ENCODE measurements around the gene OR10T2.
"Not testable (repeated sequence)": the region's sequence is repeated elsewhere in the genome, so short reads cannot be mapped to it uniquely, and the experiment has no call there.

Gene OR10T2

GRCh38 chr1:158355773-158356285, 43.4 kb downstream of the OR10T2 start:
- no peak for DNase-seq

DNA sequence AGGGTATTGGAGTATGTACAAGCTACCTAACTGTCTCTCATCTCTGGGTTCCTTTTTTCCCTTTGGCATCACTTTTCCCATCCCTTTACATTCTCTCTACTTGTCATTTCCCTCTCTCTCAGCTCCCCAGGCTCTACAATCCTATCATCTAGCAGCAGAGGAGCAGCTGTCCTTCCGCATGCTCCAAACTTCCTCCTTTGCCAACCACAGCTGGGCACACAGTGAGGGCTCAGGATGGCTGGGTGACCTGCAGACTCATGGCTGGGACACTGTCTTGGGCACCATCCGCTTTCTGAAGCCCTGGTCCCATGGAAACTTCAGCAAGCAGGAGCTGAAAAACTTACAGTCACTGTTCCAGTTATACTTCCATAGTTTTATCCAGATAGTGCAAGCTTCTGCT, 45.0 kb downstream of the OR10T2 start:
- DNase-seq = no peak

- no peak for DNase-seq
These were observed 45.8 kb downstream of the OR10T2 start, which contains the start of gene CD1E for GRCh38 chr1:158353303-158354075. Gene CD1E (plus strand): TSS chr1:158353894. CDS start chr1:158353989, 95 bp downstream.

DNA sequence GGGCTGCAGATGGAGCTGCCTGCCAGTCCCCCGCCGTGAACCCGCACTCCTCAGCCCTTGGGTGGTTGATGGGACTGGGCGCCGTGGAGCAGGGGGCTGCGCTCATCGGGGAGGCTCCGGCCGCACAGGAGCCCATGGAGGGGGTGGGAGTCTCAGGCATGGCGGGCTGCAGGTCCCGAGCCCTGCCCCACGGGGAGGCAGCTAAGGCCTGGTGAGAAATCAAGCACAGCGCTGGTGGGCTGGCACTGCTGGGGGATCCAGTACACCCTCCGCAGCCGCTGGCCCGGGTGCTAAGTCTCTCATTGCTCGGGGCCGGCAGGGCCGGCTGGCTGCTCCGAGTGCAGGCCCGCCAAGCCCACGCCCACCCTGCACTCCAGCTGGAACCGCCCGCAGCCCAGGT, 50.3 kb downstream of the OR10T2 start:
- DNase-seq = not testable (repeated sequence)

Measured in hippocampal formation (tissue), 2 donors.